Measurements from ENCODE around the gene NRAS. TPM values are rescaled to one million over a fixed set of nuclear protein-coding genes. Genes with fewer than 3 reads are reported as not detected.

NRAS gene
- total and polyA plus RNA-seq, 3 experiments from 2014 or later = 27.1 to 78.2 (median 77.6) TPM

Other genes starting within 250 kb of the NRAS start
- gene TRIM33, start 205.6 kb downstream of the NRAS start, total RNA-seq = 10 to 100 TPM; 32.0 to 35.6 TPM
- gene TRIM33, start 205.6 kb downstream of the NRAS start, polyA plus RNA-seq = 45.3 TPM
- 10 to 100 TPM; 62.9 to 66.9 TPM for gene BCAS2, start 135.2 kb downstream of the NRAS start, total RNA-seq
- 99.9 TPM for gene BCAS2, start 135.2 kb downstream of the NRAS start, polyA plus RNA-seq
- under 1 TPM; 0.59 to 0.75 TPM for gene DENND2C, start 46.7 kb downstream of the NRAS start, total RNA-seq
- gene DENND2C, start 46.7 kb downstream of the NRAS start, polyA plus RNA-seq = 0.47 TPM
- not detected for gene AMPD1, start 21.2 kb downstream of the NRAS start, total RNA-seq
- not detected for gene AMPD1, start 21.2 kb downstream of the NRAS start, polyA plus RNA-seq
- 100 to 1,000 TPM; 481 to 513 TPM for gene CSDE1, start 41.2 kb upstream of the NRAS start, total RNA-seq
- 357 TPM for gene CSDE1, start 41.2 kb upstream of the NRAS start, polyA plus RNA-seq
- gene SIKE1, start 63.9 kb upstream of the NRAS start, total RNA-seq = 10 to 100 TPM; 66.0 to 70.3 TPM
- gene SIKE1, start 63.9 kb upstream of the NRAS start, polyA plus RNA-seq = 29.7 TPM
- not detected for gene SYCP1, start 138.1 kb upstream of the NRAS start, total RNA-seq
- not detected for gene SYCP1, start 138.1 kb upstream of the NRAS start, polyA plus RNA-seq